Endothelial cell of umbilical vein (primary cell): ENCODE results near the gene EEIG1. TPM values are rescaled to one million over a fixed set of nuclear protein-coding genes. Genes with fewer than 3 reads are reported as not detected.

ENCODE experiments used
- BruUV-seq: library from RNA; stranded (reverse); fragments of 400-500 nt; replicated peaks from 2 replicates; lab custom pipeline; 2021; lab: Mats Ljungman, UMichigan
- CTCF ChIA-PET: fragments of 300-600, 350-600 bp; sonication (Branson Sonifier 250); formaldehyde crosslinking; loops from one replicate; lab custom pipeline; 2021; ENCODE audit warnings: antibody characterized with exemption, inconsistent platforms; lab: Charles Lee
- POLR2A ChIA-PET: fragments of 300-600, 350-600 bp; sonication (Branson Sonifier 250); formaldehyde crosslinking; loops from one replicate; lab custom pipeline; 2021; ENCODE audit warnings: antibody characterized with exemption, inconsistent platforms; lab: Charles Lee
- DNase-seq: peaks from one replicate; pipeline ENCODE4 v3.0.0-alpha.2; 2011; ENCODE audit warnings: low read depth, low spot score
- FAIRE-seq: peaks from 2 replicates; lab custom pipeline; 2011; peaks lifted over from hg19 to GRCh38; lab: Jason Lieb, UNC
- H2AFZ ChIP-seq: 2 replicates; pipeline ENCODE4 v1.6.0; 2012; ENCODE audit warnings: low read depth, low read length, control low read depth, inconsistent platforms
- H3K27ac ChIP-seq: 2 replicates; pipeline ENCODE4 v1.5.1; 2011; ENCODE audit warnings: low read depth, mild to moderate bottlenecking, control low read depth, low read length, moderate library complexity; ENCODE audit not compliant: insufficient read depth
- H3K27me3 ChIP-seq, 2 experiments: 2 replicates each; pipeline versions ENCODE4 v1.6.0 to v1.6.1; 2011; ENCODE audit warnings: low read length in 2 of 2, mixed read lengths in 1 of 2; ENCODE audit not compliant: control insufficient read depth in 2 of 2, insufficient read depth in 2 of 2
- H3K36me3 ChIP-seq, 2 experiments: 2 replicates in 1 of 2; 3 replicates in 1 of 2; pipeline ENCODE4 v1.5.1; 2011; ENCODE audit warnings: low read length in 2 of 2, mild to moderate bottlenecking in 1 of 2, moderate library complexity in 1 of 2; ENCODE audit not compliant: control insufficient read depth in 2 of 2, insufficient read depth in 2 of 2; ENCODE audit errors: extremely low read depth in 1 of 2
- H3K4me1 ChIP-seq: 3 replicates; pipeline ENCODE4 v1.5.1; 2011; ENCODE audit warnings: mild to moderate bottlenecking, low read length; ENCODE audit not compliant: control insufficient read depth, insufficient read depth; ENCODE audit errors: extremely low read depth
- H3K4me2 ChIP-seq: 2 replicates; pipeline ENCODE4 v1.6.1; 2011; ENCODE audit warnings: low read length, control low read depth, mixed read lengths; ENCODE audit not compliant: insufficient read depth
- H3K4me3 ChIP-seq, 3 experiments: fragments of 200-600 bp in 1 of 3; sonication (generic), shearing (Covaris generic) in 1 of 3; replicated peaks in 1 of 3; 2 replicates each; pipeline ENCODE4 v1.5.1; 2011 to 2016; ENCODE audit warnings: control low read depth in 3 of 3, low read length in 3 of 3, mild to moderate bottlenecking in 2 of 3, inconsistent platforms in 1 of 3, low read depth in 1 of 3, moderate library complexity in 1 of 3; ENCODE audit not compliant: insufficient read depth in 1 of 3
- H3K79me2 ChIP-seq: 2 replicates; pipeline ENCODE4 v1.6.0; 2012; ENCODE audit warnings: low read length, inconsistent platforms; ENCODE audit not compliant: control insufficient read depth, insufficient read depth
- H3K9ac ChIP-seq: replicated peaks from 2 replicates; pipeline ENCODE3; 2011; ENCODE audit warnings: low read length, control low read depth; ENCODE audit not compliant: insufficient read depth; ENCODE audit errors: extremely low read depth
- H3K9me1 ChIP-seq: replicated peaks from 3 replicates; pipeline ENCODE4 v1.6.0; 2011; ENCODE audit warnings: mild to moderate bottlenecking, low read length; ENCODE audit not compliant: control insufficient read depth, insufficient read depth; ENCODE audit errors: extremely low read depth
- H3K9me3 ChIP-seq: replicated peaks from 2 replicates; pipeline ENCODE4 v1.5.1; 2012; ENCODE audit warnings: low read length, inconsistent platforms; ENCODE audit not compliant: control insufficient read depth, insufficient read depth
- H4K20me1 ChIP-seq: replicated peaks from 2 replicates; pipeline ENCODE3; 2011; ENCODE audit warnings: mild to moderate bottlenecking, low read length; ENCODE audit not compliant: control insufficient read depth, insufficient read depth; ENCODE audit errors: extremely low read depth
- EZH2 ChIP-seq: IDR thresholded peaks from 2 replicates; pipeline ENCODE4 v1.6.1; 2012; ENCODE audit warnings: borderline replicate concordance, low read depth, mild to moderate bottlenecking, moderate library complexity, low read length, inconsistent platforms; ENCODE audit not compliant: severe bottlenecking
- FOS ChIP-seq: IDR thresholded peaks from 2 replicates; pipeline ENCODE4 v1.6.1; 2011; ENCODE audit warnings: mild to moderate bottlenecking, low read length, moderate library complexity, borderline replicate concordance; ENCODE audit not compliant: insufficient read depth
- JUN ChIP-seq: IDR thresholded peaks from 2 replicates; pipeline ENCODE4 v1.6.1; 2011; ENCODE audit warnings: borderline replicate concordance, low read depth; ENCODE audit not compliant: insufficient read length, insufficient read depth
- MYC ChIP-seq: IDR thresholded peaks from one replicate; pipeline ENCODE4 v1.6.1; 2011; ENCODE audit warnings: mild to moderate bottlenecking, low read depth, low read length
- POLR2A ChIP-seq: IDR thresholded peaks from 2 replicates; pipeline ENCODE4 v1.6.1; 2012; ENCODE audit warnings: low read depth, mild to moderate bottlenecking, control low read depth, low read length
- POLR2AphosphoS5 ChIP-seq: IDR thresholded peaks from 2 replicates; pipeline ENCODE4 v1.6.1; 2012; ENCODE audit warnings: low read depth, mild to moderate bottlenecking, control low read depth, low read length, moderate library complexity; ENCODE audit not compliant: insufficient read depth
- dilution Hi-C: fragments of 300-500 bp; cut with MboI; formaldehyde crosslinking; loops from one replicate; pipeline ENCODE4 v1.15.0; 2019; ENCODE audit warnings: low sequenced_read_pairs; ENCODE audit not compliant: extremely low pct_ligation_motif_present
- intact Hi-C: fragments of 100-400 bp; cut with micrococcal nuclease; formaldehyde crosslinking; loops from one replicate; pipeline ENCODE4 v1.10.0; 2022
- polyA plus RNA-seq, 4 experiments: library from polyadenylated mRNA; depleted of rRNA in 3 of 4; stranded (reverse) in 3 of 4; unstranded in 1 of 4; fragments of >200 nt; gene quantifications; 2 replicates each; pipeline versions ENCODE4 v1.2.1 to v1.2.3, GENCODE V29; 2011 to 2012; ENCODE audit warnings: missing spikeins in 1 of 4
- total RNA-seq: library from RNA; stranded (reverse); gene quantifications from 2 replicates; pipeline ENCODE4 v1.2.3, GENCODE V29; 2021
- TF ChIP-seq, protein P1 (sequence below), 2 donors: IDR thresholded peaks; 1 replicate in 1 of 2; 2 replicates in 1 of 2; pipeline ENCODE4 v1.5.1; 2011; ENCODE audit warnings: low read length in 2 of 2, mild to moderate bottlenecking in 2 of 2, moderate library complexity in 2 of 2, control low read depth in 1 of 2, inconsistent platforms in 1 of 2, low read depth in 1 of 2; ENCODE audit not compliant: insufficient read depth in 1 of 2; ENCODE audit errors: extremely low read depth in 1 of 2

Gene EEIG1
- total and polyA plus RNA-seq, 2 donors (not counting 3 experiments of a cell fraction or from before 2014, with no cell fraction given) = 8.4 to 19.0 TPM

DNA sequence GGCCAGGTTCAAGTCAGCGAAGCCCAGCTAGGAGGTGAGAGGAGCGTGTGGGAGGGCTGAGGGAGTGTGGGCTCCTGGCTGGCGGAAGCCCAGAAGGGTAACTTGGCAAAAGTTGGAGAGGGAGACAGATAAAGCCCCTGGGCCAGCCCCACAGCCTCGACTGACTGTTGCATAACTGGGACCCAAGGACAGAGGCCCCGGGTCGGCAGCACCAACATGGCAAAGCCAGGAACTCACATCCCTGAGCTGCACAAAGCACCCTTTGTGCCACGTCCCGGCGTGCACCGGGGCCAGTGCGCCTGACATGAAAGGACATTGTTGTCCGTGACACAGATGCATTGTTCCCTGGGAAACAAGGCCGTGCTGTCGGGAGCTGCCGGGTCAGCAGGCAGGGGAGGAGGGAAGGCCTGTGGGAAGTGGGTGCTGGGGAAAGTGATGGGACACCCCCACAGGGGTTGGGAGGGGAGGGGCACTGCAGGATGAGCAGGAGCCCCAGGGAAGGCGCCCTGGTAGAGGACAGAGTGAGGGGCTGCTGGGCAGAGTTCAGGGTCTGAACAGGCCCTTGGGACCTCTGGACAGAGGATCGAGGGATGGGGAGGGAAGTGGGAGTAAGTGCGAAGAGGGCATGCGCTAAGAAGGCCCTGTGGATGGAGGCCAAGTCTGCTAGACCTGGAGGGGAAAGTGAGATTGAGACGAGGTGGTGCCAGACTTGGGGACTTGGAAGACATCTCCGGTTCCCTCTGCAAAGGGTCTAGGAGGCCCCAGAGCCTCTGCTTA is 30.1 kb downstream of the EEIG1 start:
- no peak for FAIRE-seq
- Histone ChIP-seq H3K4me1 (peaks cover 6% of the 10 kb centered on the region), H3K27ac (no peak overlapping the region), H2AFZ (no peak overlapping the region), H3K9me3 (no peaks in the 10 kb centered on the region), H3K9ac (no peak overlapping the region), H3K4me3 (no peak overlapping the region), H3K4me2 (no peak overlapping the region), H4K20me1 (no peaks in the 10 kb centered on the region), H3K27me3 (no peaks in the 10 kb centered on the region), H3K79me2 (no peaks in the 10 kb centered on the region), H3K9me1 (no peaks in the 10 kb centered on the region), H3K36me3 (no peaks in the 10 kb centered on the region)
- no peak for TF ChIP-seq POLR2AphosphoS5
- TF ChIP-seq, protein P1, sequence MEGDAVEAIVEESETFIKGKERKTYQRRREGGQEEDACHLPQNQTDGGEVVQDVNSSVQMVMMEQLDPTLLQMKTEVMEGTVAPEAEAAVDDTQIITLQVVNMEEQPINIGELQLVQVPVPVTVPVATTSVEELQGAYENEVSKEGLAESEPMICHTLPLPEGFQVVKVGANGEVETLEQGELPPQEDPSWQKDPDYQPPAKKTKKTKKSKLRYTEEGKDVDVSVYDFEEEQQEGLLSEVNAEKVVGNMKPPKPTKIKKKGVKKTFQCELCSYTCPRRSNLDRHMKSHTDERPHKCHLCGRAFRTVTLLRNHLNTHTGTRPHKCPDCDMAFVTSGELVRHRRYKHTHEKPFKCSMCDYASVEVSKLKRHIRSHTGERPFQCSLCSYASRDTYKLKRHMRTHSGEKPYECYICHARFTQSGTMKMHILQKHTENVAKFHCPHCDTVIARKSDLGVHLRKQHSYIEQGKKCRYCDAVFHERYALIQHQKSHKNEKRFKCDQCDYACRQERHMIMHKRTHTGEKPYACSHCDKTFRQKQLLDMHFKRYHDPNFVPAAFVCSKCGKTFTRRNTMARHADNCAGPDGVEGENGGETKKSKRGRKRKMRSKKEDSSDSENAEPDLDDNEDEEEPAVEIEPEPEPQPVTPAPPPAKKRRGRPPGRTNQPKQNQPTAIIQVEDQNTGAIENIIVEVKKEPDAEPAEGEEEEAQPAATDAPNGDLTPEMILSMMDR (IDR thresholded peaks at IDR 0.05; ENCODE audit: extremely low read depth in 1 of 2, insufficient read depth in 1 of 2, low read depth in 1 of 2, low read length in 2 of 2) = no peak
- no peak for TF ChIP-seq POLR2A
- no peak for TF ChIP-seq MYC
- TF ChIP-seq JUN = no peak
- no peak for TF ChIP-seq EZH2
- TF ChIP-seq FOS = no peak
- CTCF ChIA-PET = interaction anchor here (0.6 to 2.5 kb wide), 2 partner anchors 7 to 10 kb away, joined by 4 to 37 read pairs; no protein-coding TSS in a partner anchor
- dilution Hi-C loops (no loop called here), intact Hi-C loops (no loop called here)
- DNase-seq = no peak
- POLR2A ChIA-PET = no interaction called here
- no TSS peak for BruUV-seq
